Hepatocyte (in vitro differentiated cells): Measurements from ENCODE around the gene THSD4. TPM values are rescaled to one million over a fixed set of nuclear protein-coding genes. Genes with fewer than 3 reads are reported as not detected.

ENCODE experiments used
- DNase-seq: peaks from one replicate; pipeline ENCODE4 v3.0.0-alpha.2; 2016; ENCODE audit warnings: low spot score
- H2AFZ ChIP-seq: fragments of 200-600 bp; sonication (generic); 2 replicates; pipeline ENCODE4 v1.6.0; 2016; ENCODE audit warnings: antibody characterized with exemption, mild to moderate bottlenecking
- H3K27ac ChIP-seq: fragments of 200-600 bp; sonication (generic); 2 replicates; pipeline ENCODE4 v1.5.1; 2016; ENCODE audit warnings: mild to moderate bottlenecking
- H3K27me3 ChIP-seq: fragments of 200-600 bp; sonication (generic); 2 replicates; pipeline ENCODE4 v1.6.1; 2016
- H3K36me3 ChIP-seq: fragments of 200-600 bp; sonication (generic); replicated peaks from 2 replicates; pipeline ENCODE4 v1.5.1; 2016; ENCODE audit warnings: low read depth; ENCODE audit not compliant: insufficient read depth
- H3K4me1 ChIP-seq: fragments of 200-600 bp; sonication (generic); 2 replicates; pipeline ENCODE4 v1.5.1; 2016; ENCODE audit warnings: mild to moderate bottlenecking, moderate library complexity; ENCODE audit not compliant: insufficient read depth
- H3K4me2 ChIP-seq: fragments of 200-600 bp; sonication (generic); 2 replicates; pipeline ENCODE4 v1.6.0; 2016
- H3K4me3 ChIP-seq: fragments of 200-600 bp; sonication (generic); 2 replicates; pipeline ENCODE4 v1.5.1; 2016; ENCODE audit warnings: mild to moderate bottlenecking
- H3K79me2 ChIP-seq: fragments of 200-600 bp; sonication (generic); 2 replicates; pipeline ENCODE4 v1.6.0; 2017; ENCODE audit warnings: mild to moderate bottlenecking
- H3K9me2 ChIP-seq: fragments of 200-600 bp; sonication (generic); replicated peaks from 2 replicates; pipeline ENCODE4 v1.6.0; 2017; ENCODE audit warnings: mild to moderate bottlenecking; ENCODE audit not compliant: insufficient read depth
- H3K9me3 ChIP-seq: fragments of 200-600 bp; sonication (generic); 2 replicates; pipeline ENCODE4 v1.5.1; 2016; ENCODE audit warnings: low read depth, mild to moderate bottlenecking
- H4K20me1 ChIP-seq: fragments of 200-600 bp; sonication (generic); 2 replicates; pipeline ENCODE4 v1.6.0; 2016; ENCODE audit warnings: mild to moderate bottlenecking; ENCODE audit not compliant: insufficient read depth, poor library complexity, severe bottlenecking
- CTCF ChIP-seq: fragments of 200-600 bp; sonication (generic); IDR thresholded peaks from 2 replicates; pipeline ENCODE4 v1.5.1; 2016; ENCODE audit warnings: antibody characterized with exemption, mild to moderate bottlenecking; ENCODE audit not compliant: poor library complexity
- EZH2 ChIP-seq: fragments of 200-600 bp; sonication (generic); IDR thresholded peaks from 2 replicates; pipeline ENCODE4 v1.6.1; 2016; ENCODE audit warnings: antibody characterized with exemption, mild to moderate bottlenecking, borderline replicate concordance
- EZH2phosphoT487 ChIP-seq: fragments of 200-600 bp; sonication (generic); IDR thresholded peaks from one replicate; pipeline ENCODE4 v1.6.1; 2018; ENCODE audit warnings: antibody characterized with exemption, mild to moderate bottlenecking, low read depth, moderate library complexity; ENCODE audit not compliant: unreplicated experiment, severe bottlenecking
- WGBS: methylation state at CpG from one replicate; pipeline ENCODE4 v1.1.6; 2016; ENCODE audit warnings: low lambda C conversion rate; ENCODE audit errors: missing lambda C conversion rate; 5-methylcytosine and 5-hydroxymethylcytosine counted together
- polyA plus RNA-seq: library from polyadenylated mRNA; unstranded; fragments of >200 nt; fragmentation: Nextera tagmentation; extraction: Ambion mirVana; gene quantifications from 2 replicates; pipeline ENCODE4 v1.2.1, GENCODE V29; 2016
- total RNA-seq: library from RNA; depleted of rRNA; stranded (reverse); fragments of >200 nt; gene quantifications from 2 replicates; pipeline ENCODE4 v1.2.3, GENCODE V29; 2014

Gene THSD4
- total and polyA plus RNA-seq, 2 experiments from 2014 or later, result 4.3 to 7.0 TPM

- H3K79me2 ChIP-seq, result no peaks in the 10 kb centered on the region
- TF ChIP-seq EZH2 (no peak), CTCF (no peak), EZH2phosphoT487 (no peak)
- H3K36me3 ChIP-seq, result no peaks in the 10 kb centered on the region
- no peak overlapping the region for H2AFZ ChIP-seq
- no peak overlapping the region for H3K27ac ChIP-seq
- no peak overlapping the region for H3K4me3 ChIP-seq
- H3K9me2 ChIP-seq, result no peaks in the 10 kb centered on the region
- no peak overlapping the region for H3K4me2 ChIP-seq
- H4K20me1 ChIP-seq, result no peaks in the 10 kb centered on the region
- no peaks in the 10 kb centered on the region for H3K27me3 ChIP-seq
- DNase-seq, result no peak
- H3K4me1 ChIP-seq, result peaks cover 8% of the 10 kb centered on the region
- no peaks in the 10 kb centered on the region for H3K9me3 ChIP-seq
- WGBS, result 100% methylated on average over 2 of the region's 2 CpGs
Observed at GRCh38 chr15:71334434-71334833, 219.2 kb downstream of the THSD4 start.

DNA sequence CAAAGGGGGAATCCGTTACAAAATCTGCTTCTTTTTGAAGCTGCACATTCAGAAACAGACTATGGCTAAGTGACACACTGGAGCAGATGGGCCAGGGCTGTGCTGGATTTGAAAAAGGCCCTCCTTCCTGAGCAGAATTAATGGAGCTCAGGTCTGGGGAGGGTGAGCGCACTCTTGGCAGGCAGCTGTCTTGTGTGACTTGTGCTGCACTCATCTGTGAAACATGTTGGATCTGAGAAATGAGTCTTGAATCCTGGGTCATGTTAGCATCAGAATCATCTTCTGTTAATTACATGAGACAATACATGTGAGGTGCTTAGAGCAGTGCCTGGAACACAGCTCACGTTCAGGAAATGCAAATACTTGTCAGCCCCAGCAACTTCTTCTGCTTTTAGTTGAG is 219.6 kb downstream of the THSD4 start:
- no peaks in the 10 kb centered on the region for H3K27me3 ChIP-seq
- TF ChIP-seq EZH2phosphoT487, result no peak
- TF ChIP-seq EZH2, result no peak
- TF ChIP-seq CTCF, result no peak
- WGBS, result 90% methylated on average over 3 of the region's 3 CpGs
- no peaks in the 10 kb centered on the region for H3K36me3 ChIP-seq
- H3K4me1 ChIP-seq, result peaks cover 8% of the 10 kb centered on the region
- no peaks in the 10 kb centered on the region for H4K20me1 ChIP-seq
- H2AFZ ChIP-seq, result no peak overlapping the region
- no peak for DNase-seq
- no peak overlapping the region for H3K4me3 ChIP-seq
- H3K9me3 ChIP-seq, result no peaks in the 10 kb centered on the region
- H3K4me2 ChIP-seq, result no peak overlapping the region
- H3K79me2 ChIP-seq, result no peaks in the 10 kb centered on the region
- no peaks in the 10 kb centered on the region for H3K9me2 ChIP-seq
- no peak overlapping the region for H3K27ac ChIP-seq

GRCh38 chr15:71335591-71335990 is 220.3 kb downstream of the THSD4 start:
- Histone ChIP-seq H4K20me1 (no peaks in the 10 kb centered on the region), H3K9me3 (no peaks in the 10 kb centered on the region), H3K4me2 (no peak overlapping the region), H3K9me2 (no peaks in the 10 kb centered on the region), H3K79me2 (no peaks in the 10 kb centered on the region), H3K36me3 (no peaks in the 10 kb centered on the region), H2AFZ (no peak overlapping the region), H3K4me1 (peaks cover 8% of the 10 kb centered on the region), H3K27ac (no peak overlapping the region), H3K4me3 (no peak overlapping the region), H3K27me3 (no peaks in the 10 kb centered on the region)
- TF ChIP-seq EZH2phosphoT487 (no peak), CTCF (no peak), EZH2 (no peak)
- no peak for DNase-seq
- WGBS, result 67% methylated on average over 3 of the region's 3 CpGs

GRCh38 chr15:71336671-71337070 is 221.4 kb downstream of the THSD4 start:
- 68% methylated on average over 3 of the region's 3 CpGs for WGBS
- TF ChIP-seq EZH2 (no peak), CTCF (no peak), EZH2phosphoT487 (no peak)
- Histone ChIP-seq H3K4me2 (no peak overlapping the region), H3K4me1 (peaks cover 8% of the 10 kb centered on the region), H3K9me2 (no peaks in the 10 kb centered on the region), H3K36me3 (no peaks in the 10 kb centered on the region), H3K27me3 (no peaks in the 10 kb centered on the region), H3K79me2 (no peaks in the 10 kb centered on the region), H2AFZ (no peak overlapping the region), H3K9me3 (no peaks in the 10 kb centered on the region), H3K27ac (peak overlapping the region; percentile 36), H4K20me1 (no peaks in the 10 kb centered on the region), H3K4me3 (no peak overlapping the region)
- no peak for DNase-seq
